GM19438 (cell line): ENCODE measurements around the gene TP53I3.
"Not testable (repeated sequence)": the region's sequence is repeated elsewhere in the genome, so short reads cannot be mapped to it uniquely, and the experiment has no call there.

Experiments used
- ATAC-seq: cut with Tn5 transposase; IDR thresholded peaks from one replicate; pipeline ENCODE4 v1.9.1; 2021; ENCODE audit warnings: low read depth; ENCODE audit not compliant: unreplicated experiment

Gene TP53I3

DNA sequence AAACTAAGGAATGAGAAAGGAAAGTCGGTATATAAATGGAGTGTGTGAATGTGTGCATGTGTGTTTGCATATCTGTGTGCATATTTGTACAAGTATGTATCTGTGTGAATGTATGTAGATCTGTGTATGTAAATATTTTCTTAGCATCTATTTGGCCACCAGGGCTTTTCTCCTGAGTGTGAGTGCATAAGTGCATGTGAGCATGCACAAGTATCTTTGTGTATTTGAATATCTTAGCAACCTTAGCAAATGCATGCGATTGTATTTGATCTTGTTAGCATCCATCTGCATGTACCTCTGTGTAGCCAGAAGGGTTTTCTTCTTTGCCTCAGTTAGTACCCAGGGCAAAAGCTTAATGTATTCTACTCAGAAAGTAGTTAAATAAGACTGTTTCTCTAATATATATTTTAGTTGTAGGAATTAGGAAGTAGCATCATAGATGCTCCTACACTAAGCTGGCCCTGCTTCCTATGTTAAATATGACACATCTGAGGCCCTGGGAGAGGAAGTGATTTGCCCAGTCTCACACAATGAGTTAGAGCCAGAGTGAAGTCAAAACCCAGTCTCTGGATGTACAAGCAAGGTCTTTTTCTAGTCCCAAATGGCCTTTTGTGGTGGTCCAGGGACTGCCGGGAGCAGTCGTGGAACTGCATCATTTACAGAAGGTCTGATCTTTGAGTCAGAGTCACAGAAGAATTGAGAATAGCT, 25.9 kb downstream of the TP53I3 start:
- ATAC-seq, result no peak

DNA sequence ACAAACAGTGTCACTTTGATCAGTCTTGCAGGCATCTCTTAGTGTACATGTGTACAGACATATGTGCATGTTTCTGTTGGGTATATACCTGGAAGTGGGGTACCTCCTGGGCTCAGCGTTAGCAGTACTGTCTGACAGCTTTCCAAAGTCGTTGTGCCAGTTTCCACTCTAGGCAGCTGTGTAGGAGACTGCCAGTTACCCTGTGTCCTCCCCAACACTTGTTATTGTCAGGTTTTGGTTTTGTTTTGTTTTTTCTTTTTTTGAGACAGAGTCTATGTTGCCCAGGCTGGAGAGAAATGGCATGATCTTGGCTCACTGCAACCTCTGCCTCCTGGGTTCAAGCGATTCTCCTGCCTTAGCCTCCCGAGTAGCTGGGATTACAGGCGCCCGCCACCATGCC, 28.9 kb downstream of the TP53I3 start:
- ATAC-seq, result no peak

DNA sequence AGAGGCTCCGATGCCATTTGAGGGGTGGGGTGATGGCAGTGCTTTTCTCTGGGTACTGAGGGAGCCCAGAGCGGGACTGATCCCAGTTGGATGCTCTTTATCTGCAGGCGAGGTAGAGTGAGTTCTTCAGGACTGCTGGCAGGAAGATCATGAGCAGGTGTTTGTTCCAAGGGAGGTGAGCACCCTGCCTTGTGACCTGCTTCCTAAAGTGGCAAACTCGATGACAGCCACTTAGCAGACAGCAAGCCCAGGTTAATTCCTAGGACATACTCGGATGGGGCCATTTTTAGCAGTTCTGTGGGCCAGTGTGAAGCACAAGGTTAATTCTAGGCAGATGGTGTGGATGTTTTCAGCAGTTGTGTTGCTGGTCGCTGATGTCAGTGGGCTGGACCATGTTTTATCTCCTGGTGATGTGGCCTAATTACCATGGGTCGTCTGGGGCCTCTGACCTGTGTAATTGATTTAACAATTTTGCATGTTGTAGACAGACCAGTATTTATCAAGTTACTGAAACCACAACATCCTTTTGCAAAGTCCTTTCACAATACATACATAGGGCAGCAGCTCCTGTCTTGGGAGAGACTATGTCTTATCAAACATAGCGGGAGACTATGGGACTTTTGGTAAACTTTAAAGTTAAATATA, 30.1 kb downstream of the TP53I3 start:
- ATAC-seq, result no peak

DNA sequence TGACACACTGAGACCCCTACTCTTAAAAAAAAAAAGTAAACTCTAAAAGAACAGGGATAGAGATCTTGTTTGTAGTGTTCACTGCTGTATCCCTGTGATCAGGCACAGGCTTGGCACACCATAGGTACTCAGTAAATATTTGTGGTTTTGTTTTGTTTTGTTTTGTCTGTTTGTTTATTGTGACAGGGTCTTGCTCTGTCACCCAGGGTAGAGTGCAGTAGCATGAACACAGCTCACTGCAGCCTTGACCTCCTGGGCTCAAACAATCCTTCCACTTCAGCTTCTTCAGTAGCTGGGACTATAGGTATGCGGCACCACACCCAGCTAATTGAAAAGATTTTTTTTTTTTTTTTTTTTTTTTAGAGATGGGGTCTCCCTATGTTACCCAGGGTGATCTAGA, 31.7 kb downstream of the TP53I3 start:
- ATAC-seq, result no peak

DNA sequence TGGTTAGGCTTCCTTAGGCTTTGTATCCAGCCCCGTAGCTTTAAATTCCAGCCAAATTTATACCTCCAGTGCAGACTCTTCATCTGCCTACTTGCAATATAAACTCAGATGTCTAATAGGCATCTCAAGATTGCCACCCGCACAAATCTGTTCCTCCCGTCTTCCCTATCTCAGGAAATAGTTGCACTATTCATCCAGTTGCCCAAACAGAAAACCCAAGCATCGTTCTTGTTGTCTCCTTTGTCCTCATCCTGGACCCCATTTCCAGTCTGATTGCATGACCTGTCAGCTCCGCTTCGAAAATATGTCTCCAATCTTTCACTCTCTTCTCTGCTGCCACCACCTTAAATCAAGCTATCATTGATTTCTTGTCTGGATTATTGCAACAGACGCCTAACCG, 32.8 kb downstream of the TP53I3 start:
- ATAC-seq, result no peak

DNA sequence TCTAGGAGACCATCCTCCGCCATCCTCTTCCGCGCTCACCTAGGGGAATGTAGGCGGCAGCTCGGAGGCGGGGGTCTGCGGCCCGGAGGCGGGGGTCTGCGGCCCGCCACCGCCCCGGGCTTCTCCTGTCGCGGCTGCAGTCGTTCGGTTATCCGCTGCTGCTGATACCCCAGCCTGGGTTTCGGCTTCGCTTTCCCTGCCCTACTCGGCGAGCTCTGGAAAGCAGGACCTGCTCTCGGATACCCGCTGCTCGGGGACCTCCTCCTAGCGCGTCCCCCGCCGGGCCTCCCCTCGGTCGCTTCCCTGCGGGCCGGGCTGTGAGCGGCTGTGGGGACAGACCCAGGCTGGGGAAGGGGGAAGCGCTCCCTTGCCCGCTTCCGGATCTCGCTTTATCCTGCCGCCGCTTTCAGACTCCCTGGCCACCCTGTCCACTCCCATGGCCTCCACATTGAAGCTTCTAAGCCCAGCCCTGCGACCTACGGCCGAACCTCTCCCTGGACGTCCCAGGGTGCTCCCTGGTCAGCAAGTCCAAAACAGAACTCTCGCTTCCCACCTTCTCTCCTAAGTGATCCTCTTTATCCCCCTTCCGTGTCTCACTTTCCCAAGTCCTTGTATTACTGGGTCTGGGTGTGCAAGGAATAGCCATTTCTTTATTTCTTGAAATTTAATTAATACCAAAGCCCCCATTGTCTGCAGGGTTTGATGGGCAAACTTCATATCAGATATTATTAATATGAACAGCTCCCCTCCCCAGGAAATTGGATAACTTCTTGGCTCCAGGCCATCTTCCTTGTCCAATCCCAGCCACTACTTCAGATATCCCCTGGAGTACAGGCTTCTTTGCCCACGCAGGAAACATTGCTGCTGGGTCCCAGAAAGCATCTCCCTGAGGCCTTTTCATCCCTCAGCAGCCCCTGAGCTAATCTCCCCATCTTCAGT, 34.3 kb downstream of the TP53I3 start:
- no peak for ATAC-seq

DNA sequence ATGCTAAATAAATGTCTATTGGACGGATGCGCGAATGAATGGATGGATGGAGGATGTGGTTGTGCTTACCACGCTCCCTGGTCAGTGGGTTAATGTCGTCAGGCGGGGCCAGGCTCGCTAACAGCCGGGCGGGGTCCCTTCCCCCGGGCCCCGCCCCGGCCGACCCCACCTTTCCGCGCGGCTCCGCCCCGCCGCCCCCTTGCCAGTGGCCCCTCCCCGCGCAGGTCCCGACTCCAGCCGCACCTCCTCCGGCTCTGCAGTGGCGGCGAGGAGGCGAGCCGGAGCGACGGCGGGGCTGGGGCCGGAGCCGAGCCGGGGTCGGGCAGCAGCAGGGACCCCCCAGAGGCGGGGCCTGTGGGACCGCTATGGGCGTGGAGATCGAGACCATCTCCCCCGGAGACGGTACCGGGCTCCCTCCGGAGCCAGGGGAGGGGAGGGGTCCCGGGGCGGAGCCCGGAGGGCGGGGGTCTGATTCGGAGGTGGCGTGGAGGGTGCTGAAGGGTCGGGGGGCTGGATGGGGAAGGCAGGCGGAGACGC, 35.1 kb downstream of the TP53I3 start, which contains the start of gene FKBP1B:
FKBP1B (plus strand) TSS at position 257 of the 537 bp plus-strand sequence; CDS start at position 366, 109 bp downstream.
- ATAC-seq, result no peak

DNA sequence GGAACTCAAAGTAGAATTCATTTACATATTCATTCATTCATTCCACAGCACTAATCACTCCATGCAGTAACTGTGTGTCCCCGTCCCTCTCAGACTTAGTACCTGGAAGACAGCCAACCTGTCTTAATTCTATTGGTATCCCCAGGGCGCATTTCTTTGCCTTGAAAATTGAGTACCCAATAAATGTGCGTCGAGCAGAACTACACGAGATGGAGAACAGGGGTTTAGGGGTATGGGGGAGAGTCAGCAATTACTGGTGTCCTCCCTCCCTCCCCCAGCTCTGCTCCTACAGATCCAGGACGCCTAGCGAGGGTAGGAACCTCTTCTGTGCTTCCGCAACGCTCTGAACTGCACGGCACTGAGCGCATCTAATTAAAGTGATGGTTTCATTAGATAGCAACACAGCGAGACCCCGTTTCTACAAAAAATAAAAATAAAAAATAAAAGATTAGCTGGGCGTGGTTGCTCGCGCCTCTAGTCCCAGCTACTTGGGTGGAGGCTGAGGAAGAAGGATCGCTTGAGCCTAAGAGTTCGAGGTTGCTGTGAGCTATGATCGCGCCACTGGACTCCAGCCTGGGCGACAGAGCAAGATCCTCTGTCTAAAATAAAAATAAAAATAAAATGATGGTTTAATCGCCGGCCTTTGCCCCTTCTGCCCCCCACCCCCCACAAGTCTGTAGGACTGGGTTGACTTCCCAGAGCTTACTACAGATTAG, 35.7 kb downstream of the TP53I3 start:
- ATAC-seq, result no peak

DNA sequence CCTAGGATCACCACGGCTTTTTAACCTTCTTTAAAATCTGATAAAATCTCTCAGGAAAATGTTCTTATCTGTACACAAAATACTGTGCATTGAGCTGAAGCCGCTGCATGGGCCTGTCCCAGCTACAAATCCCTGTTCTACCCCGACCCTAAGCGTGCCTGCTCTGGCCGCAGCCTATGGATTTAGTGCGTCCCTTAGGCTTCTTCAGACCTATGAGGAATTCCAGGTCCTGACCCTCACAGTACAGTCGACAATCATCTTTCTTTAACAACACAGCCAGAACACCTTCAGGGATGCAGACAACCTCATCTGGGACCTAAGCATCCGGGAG, 37.0 kb downstream of the TP53I3 start:
- ATAC-seq, result no peak

DNA sequence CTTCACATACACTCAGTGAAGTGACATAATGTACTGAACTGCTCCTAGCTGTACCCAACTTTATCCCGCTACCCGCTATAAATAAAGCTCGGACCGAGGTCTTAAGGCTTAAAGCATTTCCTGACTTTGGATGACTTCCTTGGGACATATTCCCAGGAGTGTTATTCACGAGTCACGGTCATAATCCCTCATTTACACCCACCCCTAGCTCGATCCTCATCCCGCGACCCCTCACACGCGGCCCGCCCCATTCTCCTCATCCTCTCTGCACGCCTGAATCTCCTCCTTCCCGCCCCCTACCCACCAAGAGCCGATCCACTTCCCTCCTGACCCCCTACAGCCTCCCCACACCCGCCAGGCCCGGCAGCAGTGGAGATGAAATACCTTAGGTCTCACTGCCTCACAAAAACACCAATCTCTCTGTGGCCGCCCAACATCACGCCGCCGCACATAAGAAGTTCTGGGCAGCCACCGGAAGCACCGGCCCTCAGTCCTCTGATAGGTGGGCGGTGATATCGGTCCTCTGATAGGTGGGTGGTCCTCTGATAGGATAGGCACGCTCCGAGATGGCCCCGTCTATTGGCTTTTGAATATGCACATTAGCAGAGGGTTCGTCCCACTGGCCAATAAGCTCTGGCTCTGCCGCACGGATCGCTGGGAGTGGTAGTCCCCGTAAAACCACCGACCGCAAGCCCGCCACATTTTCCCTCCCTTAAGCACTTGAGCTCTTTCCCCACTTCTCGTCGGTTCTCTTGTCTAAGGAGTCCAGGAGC, 37.5 kb downstream of the TP53I3 start, which contains the start of gene WDCP:
WDCP (minus strand) TSS at position 462 of the 773 bp plus-strand sequence. CDS start 7,897 bp downstream, outside the sequence.
- ATAC-seq, result peak; percentile 99

DNA sequence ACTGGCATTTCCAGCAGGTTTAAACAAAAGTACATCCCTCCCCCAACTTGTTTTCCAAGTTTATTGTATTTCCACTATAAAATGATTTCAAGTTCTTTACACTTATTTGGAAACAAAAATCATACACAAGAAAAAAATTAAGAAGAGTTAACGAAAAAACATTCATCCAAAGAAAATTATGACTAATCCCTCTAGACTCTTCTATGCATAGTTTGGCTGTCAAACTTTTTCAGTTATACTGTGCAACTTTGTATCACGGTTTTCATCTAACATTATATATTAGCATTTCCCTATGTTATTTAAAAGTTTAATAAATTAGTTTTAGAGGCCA, 38.1 kb downstream of the TP53I3 start:
- ATAC-seq, result no peak

DNA sequence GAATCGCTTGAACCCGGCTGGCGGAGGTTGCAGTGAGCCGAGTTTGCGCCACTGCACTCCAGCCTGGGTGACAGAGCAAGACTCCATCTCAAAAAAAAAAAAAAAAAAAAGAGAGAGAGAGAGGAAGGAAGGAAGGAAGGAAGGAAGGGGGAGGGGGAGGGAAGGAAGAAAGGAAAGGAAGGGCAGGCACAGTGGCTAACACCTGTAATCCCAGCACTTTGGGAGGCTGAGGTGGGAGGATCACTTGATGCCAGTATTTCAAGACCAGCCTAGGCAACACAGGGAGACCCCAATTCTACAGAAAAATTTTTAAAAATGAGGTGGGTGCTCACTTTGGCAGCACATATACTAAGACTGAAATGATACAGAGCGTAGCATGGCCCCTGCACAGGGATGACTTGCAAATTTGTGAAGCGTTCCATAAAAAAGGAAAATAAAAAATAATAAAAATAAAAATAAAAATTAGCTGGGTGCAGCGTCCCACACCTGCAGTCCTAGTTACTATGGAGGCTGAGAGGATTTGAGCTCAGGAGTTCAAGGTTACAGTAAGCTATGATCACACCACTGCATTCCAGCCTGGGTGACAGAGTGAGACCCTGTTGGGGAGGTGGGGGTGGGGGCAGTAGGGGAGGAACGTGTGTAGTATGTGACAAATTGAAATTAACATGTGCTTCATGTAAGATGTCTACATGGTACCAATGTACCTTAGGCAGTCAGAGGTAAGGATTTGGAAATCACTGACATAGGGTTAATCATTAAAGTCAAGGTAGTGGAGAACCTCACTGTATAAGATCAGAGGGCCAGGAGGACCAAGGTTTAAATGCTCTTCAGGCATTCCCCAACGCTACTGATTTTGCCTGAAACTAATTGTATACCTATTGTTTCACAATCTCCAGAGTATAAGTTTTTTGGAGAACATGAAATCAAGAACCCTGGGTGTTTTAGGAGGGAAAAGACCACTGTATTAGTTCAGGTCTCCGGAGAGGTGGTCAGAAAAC, 38.8 kb downstream of the TP53I3 start:
- no peak for ATAC-seq

DNA sequence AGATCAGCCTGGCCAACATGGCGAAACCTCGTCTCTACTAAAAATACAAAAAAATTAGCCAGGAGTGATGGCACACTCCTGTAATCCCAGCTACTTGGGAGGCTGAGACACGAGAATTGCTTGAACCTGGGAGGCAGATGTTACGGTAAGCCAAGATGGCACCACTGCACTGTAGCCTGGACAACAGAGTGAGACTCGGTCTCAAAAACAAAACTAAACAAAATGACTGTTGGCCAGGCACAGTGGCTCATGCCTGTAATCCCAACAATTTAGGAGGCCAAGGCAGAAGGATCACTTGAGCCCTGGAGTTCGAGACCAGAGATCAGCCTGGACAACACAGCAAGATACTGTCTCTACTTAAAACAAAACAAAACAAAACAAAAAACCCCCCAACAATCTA, 41.5 kb downstream of the TP53I3 start:
- ATAC-seq, result not testable (repeated sequence)

DNA sequence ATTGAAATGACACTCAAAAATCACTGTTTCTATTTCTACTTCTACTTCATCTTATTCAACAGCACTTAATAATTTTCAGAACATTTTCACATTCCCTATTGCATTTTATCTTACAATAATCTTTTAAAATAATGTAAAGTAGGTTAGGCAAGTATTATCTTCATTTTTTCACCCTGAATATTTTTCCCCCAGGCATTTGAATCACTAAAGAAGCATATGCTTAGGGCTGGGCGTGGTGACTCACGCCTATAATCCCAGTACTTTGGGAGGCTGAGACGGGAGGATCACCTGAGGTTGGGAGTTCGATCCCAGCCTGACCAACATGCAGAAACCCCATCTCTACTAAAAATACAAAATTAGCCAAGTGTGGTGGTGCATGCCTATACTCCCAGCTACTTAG, 44.1 kb downstream of the TP53I3 start:
- no peak for ATAC-seq

DNA sequence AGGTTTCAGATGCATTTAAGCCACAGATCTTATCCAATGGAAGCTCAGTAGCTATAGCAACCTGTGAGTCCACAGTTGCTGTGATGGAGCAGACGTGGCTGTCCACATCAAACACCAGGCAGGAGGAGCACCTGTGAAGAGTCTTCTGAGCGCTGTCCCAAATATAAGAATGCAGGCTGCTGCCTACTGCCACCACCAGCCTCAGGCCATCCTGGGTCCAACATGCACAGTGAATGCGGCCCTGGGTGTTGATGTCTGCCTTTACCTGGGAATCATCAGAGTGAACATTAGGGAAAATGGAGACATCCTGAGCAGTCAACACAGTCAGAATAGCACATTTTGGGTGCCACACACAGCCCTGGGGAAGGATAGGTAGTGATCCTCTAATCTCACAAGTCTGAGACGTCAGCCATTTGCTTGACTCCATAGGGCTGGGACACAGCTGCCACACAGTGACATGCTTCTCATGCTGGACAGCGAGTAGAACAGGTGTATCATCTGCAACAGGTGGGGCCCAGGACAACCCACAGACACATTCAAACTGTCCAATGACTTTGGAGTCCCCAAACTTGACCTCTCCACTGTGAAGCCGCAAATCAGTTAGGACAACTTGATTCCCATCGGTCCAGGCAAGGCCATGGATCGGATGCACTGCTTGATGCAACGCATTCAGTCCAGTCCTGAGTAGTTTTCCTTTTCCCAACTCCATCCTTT, 45.7 kb downstream of the TP53I3 start:
- no peak for ATAC-seq
